Endothelial cell of umbilical vein (primary cell): ENCODE results near the gene SETD2. TPM values are rescaled to one million over a fixed set of nuclear protein-coding genes. Genes with fewer than 3 reads are reported as not detected.

Experiments
- BruUV-seq: library from RNA; stranded (reverse); fragments of 400-500 nt; replicated peaks from 2 replicates; lab custom pipeline; 2021; lab: Mats Ljungman, UMichigan
- CTCF ChIA-PET: fragments of 300-600, 350-600 bp; sonication (Branson Sonifier 250); formaldehyde crosslinking; loops from one replicate; lab custom pipeline; 2021; ENCODE audit warnings: antibody characterized with exemption, inconsistent platforms; lab: Charles Lee
- POLR2A ChIA-PET: fragments of 300-600, 350-600 bp; sonication (Branson Sonifier 250); formaldehyde crosslinking; loops from one replicate; lab custom pipeline; 2021; ENCODE audit warnings: antibody characterized with exemption, inconsistent platforms; lab: Charles Lee
- DNase-seq: peaks from one replicate; pipeline ENCODE4 v3.0.0-alpha.2; 2011; ENCODE audit warnings: low read depth, low spot score
- FAIRE-seq: peaks from 2 replicates; lab custom pipeline; 2011; peaks lifted over from hg19 to GRCh38; lab: Jason Lieb, UNC
- H2AFZ ChIP-seq: 2 replicates; pipeline ENCODE4 v1.6.0; 2012; ENCODE audit warnings: low read depth, low read length, control low read depth, inconsistent platforms
- H3K27ac ChIP-seq: 2 replicates; pipeline ENCODE4 v1.5.1; 2011; ENCODE audit warnings: low read depth, mild to moderate bottlenecking, control low read depth, low read length, moderate library complexity; ENCODE audit not compliant: insufficient read depth
- H3K27me3 ChIP-seq, 2 experiments: 2 replicates each; pipeline versions ENCODE4 v1.6.0 to v1.6.1; 2011; ENCODE audit warnings: low read length in 2 of 2, mixed read lengths in 1 of 2; ENCODE audit not compliant: control insufficient read depth in 2 of 2, insufficient read depth in 2 of 2
- H3K36me3 ChIP-seq, 2 experiments: 2 replicates in 1 of 2; 3 replicates in 1 of 2; pipeline ENCODE4 v1.5.1; 2011; ENCODE audit warnings: low read length in 2 of 2, mild to moderate bottlenecking in 1 of 2, moderate library complexity in 1 of 2; ENCODE audit not compliant: control insufficient read depth in 2 of 2, insufficient read depth in 2 of 2; ENCODE audit errors: extremely low read depth in 1 of 2
- H3K4me1 ChIP-seq: 3 replicates; pipeline ENCODE4 v1.5.1; 2011; ENCODE audit warnings: mild to moderate bottlenecking, low read length; ENCODE audit not compliant: control insufficient read depth, insufficient read depth; ENCODE audit errors: extremely low read depth
- H3K4me2 ChIP-seq: 2 replicates; pipeline ENCODE4 v1.6.1; 2011; ENCODE audit warnings: low read length, control low read depth, mixed read lengths; ENCODE audit not compliant: insufficient read depth
- H3K4me3 ChIP-seq, 3 experiments: fragments of 200-600 bp in 1 of 3; sonication (generic), shearing (Covaris generic) in 1 of 3; replicated peaks in 1 of 3; 2 replicates each; pipeline ENCODE4 v1.5.1; 2011 to 2016; ENCODE audit warnings: control low read depth in 3 of 3, low read length in 3 of 3, mild to moderate bottlenecking in 2 of 3, inconsistent platforms in 1 of 3, low read depth in 1 of 3, moderate library complexity in 1 of 3; ENCODE audit not compliant: insufficient read depth in 1 of 3
- H3K79me2 ChIP-seq: 2 replicates; pipeline ENCODE4 v1.6.0; 2012; ENCODE audit warnings: low read length, inconsistent platforms; ENCODE audit not compliant: control insufficient read depth, insufficient read depth
- H3K9ac ChIP-seq: replicated peaks from 2 replicates; pipeline ENCODE3; 2011; ENCODE audit warnings: low read length, control low read depth; ENCODE audit not compliant: insufficient read depth; ENCODE audit errors: extremely low read depth
- H3K9me1 ChIP-seq: replicated peaks from 3 replicates; pipeline ENCODE4 v1.6.0; 2011; ENCODE audit warnings: mild to moderate bottlenecking, low read length; ENCODE audit not compliant: control insufficient read depth, insufficient read depth; ENCODE audit errors: extremely low read depth
- H3K9me3 ChIP-seq: replicated peaks from 2 replicates; pipeline ENCODE4 v1.5.1; 2012; ENCODE audit warnings: low read length, inconsistent platforms; ENCODE audit not compliant: control insufficient read depth, insufficient read depth
- H4K20me1 ChIP-seq: replicated peaks from 2 replicates; pipeline ENCODE3; 2011; ENCODE audit warnings: mild to moderate bottlenecking, low read length; ENCODE audit not compliant: control insufficient read depth, insufficient read depth; ENCODE audit errors: extremely low read depth
- CTCF ChIP-seq, 2 donors: IDR thresholded peaks; 1 replicate in 1 of 2; 2 replicates in 1 of 2; pipeline ENCODE4 v1.5.1; 2011; ENCODE audit warnings: low read length in 2 of 2, mild to moderate bottlenecking in 2 of 2, moderate library complexity in 2 of 2, control low read depth in 1 of 2, inconsistent platforms in 1 of 2, low read depth in 1 of 2; ENCODE audit not compliant: insufficient read depth in 1 of 2; ENCODE audit errors: extremely low read depth in 1 of 2
- EZH2 ChIP-seq: IDR thresholded peaks from 2 replicates; pipeline ENCODE4 v1.6.1; 2012; ENCODE audit warnings: borderline replicate concordance, low read depth, mild to moderate bottlenecking, moderate library complexity, low read length, inconsistent platforms; ENCODE audit not compliant: severe bottlenecking
- FOS ChIP-seq: IDR thresholded peaks from 2 replicates; pipeline ENCODE4 v1.6.1; 2011; ENCODE audit warnings: mild to moderate bottlenecking, low read length, moderate library complexity, borderline replicate concordance; ENCODE audit not compliant: insufficient read depth
- GATA2 ChIP-seq: IDR thresholded peaks from 2 replicates; pipeline ENCODE4 v1.7.0; 2011; ENCODE audit warnings: low read depth, mild to moderate bottlenecking, moderate library complexity, mixed read lengths, low read length; ENCODE audit not compliant: insufficient read length, insufficient read depth
- JUN ChIP-seq: IDR thresholded peaks from 2 replicates; pipeline ENCODE4 v1.6.1; 2011; ENCODE audit warnings: borderline replicate concordance, low read depth; ENCODE audit not compliant: insufficient read length, insufficient read depth
- MAX ChIP-seq: IDR thresholded peaks from 2 replicates; pipeline ENCODE4 v1.6.1; 2011; ENCODE audit not compliant: insufficient read depth, insufficient read length
- MYC ChIP-seq: IDR thresholded peaks from one replicate; pipeline ENCODE4 v1.6.1; 2011; ENCODE audit warnings: mild to moderate bottlenecking, low read depth, low read length
- POLR2A ChIP-seq: IDR thresholded peaks from 2 replicates; pipeline ENCODE4 v1.6.1; 2012; ENCODE audit warnings: low read depth, mild to moderate bottlenecking, control low read depth, low read length
- POLR2AphosphoS5 ChIP-seq: IDR thresholded peaks from 2 replicates; pipeline ENCODE4 v1.6.1; 2012; ENCODE audit warnings: low read depth, mild to moderate bottlenecking, control low read depth, low read length, moderate library complexity; ENCODE audit not compliant: insufficient read depth
- dilution Hi-C: fragments of 300-500 bp; cut with MboI; formaldehyde crosslinking; loops from one replicate; pipeline ENCODE4 v1.15.0; 2019; ENCODE audit warnings: low sequenced_read_pairs; ENCODE audit not compliant: extremely low pct_ligation_motif_present
- intact Hi-C: fragments of 100-400 bp; cut with micrococcal nuclease; formaldehyde crosslinking; loops from one replicate; pipeline ENCODE4 v1.10.0; 2022
- polyA plus RNA-seq, 4 experiments: library from polyadenylated mRNA; depleted of rRNA in 3 of 4; stranded (reverse) in 3 of 4; unstranded in 1 of 4; fragments of >200 nt; gene quantifications; 2 replicates each; pipeline versions ENCODE4 v1.2.1 to v1.2.3, GENCODE V29; 2011 to 2012; ENCODE audit warnings: missing spikeins in 1 of 4
- total RNA-seq: library from RNA; stranded (reverse); gene quantifications from 2 replicates; pipeline ENCODE4 v1.2.3, GENCODE V29; 2021

SETD2 gene
- total and polyA plus RNA-seq, 2 donors (not counting 3 experiments of a cell fraction or from before 2014, with no cell fraction given) = 13.7 to 41.4 TPM

- BruUV-seq = no TSS peak
- Histone ChIP-seq H3K27me3 (no peaks in the 10 kb centered on the region), H3K9me3 (no peaks in the 10 kb centered on the region), H3K4me2 (no peak overlapping the region), H2AFZ (no peak overlapping the region), H3K9me1 (no peaks in the 10 kb centered on the region), H4K20me1 (no peaks in the 10 kb centered on the region), H3K4me3 (no peak overlapping the region), H3K27ac (peak overlapping the region; percentile 6), H3K4me1 (peaks cover 11% of the 10 kb centered on the region), H3K36me3 (peaks cover 6 to 19% of the 10 kb centered on the region in 2 experiments), H3K79me2 (no peaks in the 10 kb centered on the region), H3K9ac (no peak overlapping the region)
- DNase-seq (peak; percentile 18), FAIRE-seq (peak; percentile 85)
- ChIA-PET POLR2A (no interaction called here), CTCF (interaction anchor here (1.2 kb wide), 1 partner anchor 17 kb away, joined by 3 read pairs; no protein-coding TSS in a partner anchor)
- intact Hi-C loops = loop anchor here (10.0 kb wide), 1 partner anchor 358 kb away; no protein-coding TSS in a partner anchor
- no peak for TF ChIP-seq MYC
- no peak for TF ChIP-seq CTCF (IDR thresholded peaks at IDR 0.05; ENCODE audit: extremely low read depth in 1 of 2, insufficient read depth in 1 of 2, low read depth in 1 of 2, low read length in 2 of 2)
- TF ChIP-seq MAX = no peak
- no peak for TF ChIP-seq JUN
- no peak for TF ChIP-seq EZH2
- no peak for TF ChIP-seq POLR2A
- TF ChIP-seq FOS = no peak
- no peak for TF ChIP-seq GATA2
- TF ChIP-seq POLR2AphosphoS5 = no peak
- dilution Hi-C loops = no loop called here
These were observed 146.9 kb downstream of the SETD2 start for GRCh38 chr3:47016934-47017435.
